GM23248 (cell line): ENCODE results near the gene RND1. TPM values are rescaled to one million over a fixed set of nuclear protein-coding genes. Genes with fewer than 3 reads are reported as not detected.
"Not testable (repeated sequence)": the region's sequence is repeated elsewhere in the genome, so short reads cannot be mapped to it uniquely, and the experiment has no call there.

Source experiments
- DNase-seq: peaks from one replicate; pipeline ENCODE4 v3.0.0-alpha.2; 2015
- H2AFZ ChIP-seq: fragments of 200-600 bp; sonication (generic); 2 replicates; pipeline ENCODE4 v1.6.1; 2016; ENCODE audit warnings: antibody characterized with exemption
- H3F3A ChIP-seq: fragments of 200-600 bp; sonication (generic); 2 replicates; pipeline ENCODE4 v1.6.1; 2016; ENCODE audit warnings: mild to moderate bottlenecking, antibody characterized with exemption, mixed run types; ENCODE audit not compliant: insufficient read depth
- H3K27ac ChIP-seq: fragments of 200-600 bp; sonication (generic); 2 replicates; pipeline ENCODE4 v1.5.1; 2016; ENCODE audit warnings: mild to moderate bottlenecking
- H3K27me3 ChIP-seq: fragments of 200-600 bp; sonication (generic); replicated peaks from 2 replicates; pipeline ENCODE4 v1.6.1; 2016; ENCODE audit warnings: mild to moderate bottlenecking; ENCODE audit not compliant: insufficient read depth
- H3K36me3 ChIP-seq: fragments of 200-600 bp; sonication (generic); 2 replicates; pipeline ENCODE4 v1.6.1; 2016; ENCODE audit warnings: low read depth, mild to moderate bottlenecking
- H3K4me1 ChIP-seq: fragments of 200-600 bp; sonication (generic); 2 replicates; pipeline ENCODE4 v1.6.1; 2016; ENCODE audit warnings: mild to moderate bottlenecking; ENCODE audit not compliant: insufficient read depth
- H3K4me2 ChIP-seq: fragments of 200-600 bp; sonication (generic); one replicate; pipeline ENCODE4 v1.6.1; 2016; ENCODE audit warnings: mild to moderate bottlenecking; ENCODE audit not compliant: unreplicated experiment
- H3K4me3 ChIP-seq: fragments of 200-600 bp; sonication (generic); 2 replicates; pipeline ENCODE4 v1.5.1; 2016; ENCODE audit warnings: mild to moderate bottlenecking
- H3K79me2 ChIP-seq: fragments of 200-600 bp; sonication (generic); 2 replicates; pipeline ENCODE4 v1.6.1; 2016; ENCODE audit warnings: mild to moderate bottlenecking; ENCODE audit not compliant: insufficient read depth
- H3K9ac ChIP-seq: fragments of 200-600 bp; sonication (generic); 2 replicates; pipeline ENCODE4 v1.6.1; 2016; ENCODE audit warnings: mild to moderate bottlenecking
- H3K9me2 ChIP-seq: fragments of 200-600 bp; sonication (generic); 2 replicates; pipeline ENCODE4 v1.6.1; 2016; ENCODE audit warnings: mixed run types, mild to moderate bottlenecking, moderate library complexity; ENCODE audit not compliant: insufficient read depth
- H3K9me3 ChIP-seq: fragments of 200-600 bp; sonication (generic); one replicate; pipeline ENCODE4 v1.6.1; 2017; ENCODE audit warnings: low read depth
- H4K20me1 ChIP-seq: fragments of 200-600 bp; sonication (generic); 2 replicates; pipeline ENCODE4 v1.6.0; 2016; ENCODE audit not compliant: insufficient read depth
- EZH2 ChIP-seq: fragments of 200-600 bp; sonication (generic); IDR thresholded peaks from 2 replicates; pipeline ENCODE4 v1.6.1; 2018; ENCODE audit warnings: antibody characterized with exemption, mild to moderate bottlenecking; ENCODE audit not compliant: insufficient read depth, poor library complexity, severe bottlenecking
- EZH2phosphoT487 ChIP-seq: fragments of 200-600 bp; sonication (generic); IDR thresholded peaks from 2 replicates; pipeline ENCODE4 v1.6.1; 2018; ENCODE audit warnings: antibody characterized with exemption, moderate library complexity, mild to moderate bottlenecking, low read depth; ENCODE audit not compliant: insufficient read depth
- WGBS, 2 experiments: methylation state at CpG; one replicate each; pipeline ENCODE4 v1.1.6; 2015 to 2017; ENCODE audit warnings: low lambda C conversion rate in 2 of 2, low coverage in 1 of 2; ENCODE audit errors: missing lambda C conversion rate in 2 of 2; 5-methylcytosine and 5-hydroxymethylcytosine counted together
- in situ Hi-C: fragments of 300-500 bp; cut with MboI; formaldehyde crosslinking; loops from 2 replicates; pipeline ENCODE4 v1.15.0; 2020
- polyA plus RNA-seq: library from polyadenylated mRNA; unstranded; fragments of >200 nt; fragmentation: Nextera tagmentation; extraction: Ambion mirVana; gene quantifications from 2 replicates; pipeline ENCODE4 v1.2.1, GENCODE V29; 2016
- total RNA-seq: library from RNA; depleted of rRNA; stranded (reverse); fragments of >200 nt; shearing (Covaris generic); gene quantifications from 2 replicates; pipeline ENCODE4 v1.2.3, GENCODE V29; 2014

RND1 gene
- total and polyA plus RNA-seq, 2 experiments from 2014 or later = 0.32 TPM; not detected in 1

DNA sequence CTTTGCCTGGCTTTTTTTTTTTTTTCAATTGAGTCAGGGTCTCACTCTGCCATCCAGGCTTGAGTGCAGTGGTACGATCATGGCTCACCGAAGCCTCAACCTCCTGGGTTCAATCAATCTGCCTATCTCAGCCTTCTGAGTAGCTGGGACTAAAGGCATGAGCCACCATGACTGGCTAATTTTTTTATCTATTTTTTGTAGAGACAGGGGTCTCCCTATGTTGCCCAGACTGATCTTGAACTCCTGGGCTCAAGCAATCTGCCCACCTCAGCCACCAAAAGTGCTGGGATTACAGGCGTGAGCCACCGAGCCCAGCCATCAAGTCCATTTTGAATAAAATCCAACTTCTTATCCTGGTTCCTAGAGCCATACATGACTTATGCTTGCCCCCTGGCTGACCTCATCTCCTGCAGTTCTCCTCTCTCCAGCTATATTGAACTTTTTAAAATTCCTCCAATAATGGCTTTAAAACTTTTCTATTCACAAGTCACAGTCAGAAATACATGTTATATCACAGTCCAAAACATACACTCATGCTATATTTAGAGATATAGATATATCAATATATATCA, 10.4 kb upstream of the RND1 start:
- no peak for TF ChIP-seq EZH2phosphoT487
- TF ChIP-seq EZH2 = no peak
- Histone ChIP-seq H3K36me3 (no peaks in the 10 kb centered on the region), H3K27me3 (peaks cover 13% of the 10 kb centered on the region), H4K20me1 (no peaks in the 10 kb centered on the region), H3K9me3 (no peaks in the 10 kb centered on the region), H3K9me2 (no peaks in the 10 kb centered on the region), H3F3A (no peaks in the 10 kb centered on the region), H3K4me3 (no peak overlapping the region), H3K4me1 (no peaks in the 10 kb centered on the region), H3K79me2 (no peaks in the 10 kb centered on the region), H3K9ac (no peak overlapping the region), H3K4me2 (no peak overlapping the region), H3K27ac (no peak overlapping the region), H2AFZ (no peak overlapping the region)
- peak; percentile 40 for DNase-seq
- WGBS, 2 experiments = 52 to 57% methylated on average over 4 of the region's 4 CpGs
- in situ Hi-C loops = no loop called here

DNA sequence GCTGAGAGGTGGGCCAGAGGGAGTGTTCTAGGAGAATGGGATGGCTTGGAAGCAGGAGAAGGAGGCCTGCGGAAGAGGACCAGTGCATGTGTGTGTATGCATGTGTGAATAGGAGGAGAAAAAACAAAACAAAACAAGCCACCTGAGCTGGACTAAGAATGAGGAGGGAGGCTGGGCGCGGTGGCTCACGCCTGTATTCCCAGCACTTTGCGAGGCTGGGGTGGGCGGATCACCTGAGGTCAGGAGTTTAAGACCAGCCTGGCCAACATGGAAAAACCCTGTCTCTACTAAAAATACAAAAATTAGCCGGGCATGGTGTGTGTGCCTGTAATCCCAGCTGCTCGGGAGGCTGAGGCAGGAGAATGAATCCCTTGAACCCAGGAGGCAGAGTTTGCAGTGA, 7.9 kb upstream of the RND1 start:
- H3K9ac ChIP-seq, H3K4me2 ChIP-seq, H3K79me2 ChIP-seq, H3K27me3 ChIP-seq, H3K9me3 ChIP-seq, DNase-seq, H3F3A ChIP-seq, H3K4me3 ChIP-seq, H3K36me3 ChIP-seq, H2AFZ ChIP-seq, H4K20me1 ChIP-seq, H3K27ac ChIP-seq, in situ Hi-C loops, H3K4me1 ChIP-seq, H3K9me2 ChIP-seq: not testable (repeated sequence)
- 74 to 77% methylated on average over 8 of the region's 8 CpGs for WGBS, 2 experiments

DNA sequence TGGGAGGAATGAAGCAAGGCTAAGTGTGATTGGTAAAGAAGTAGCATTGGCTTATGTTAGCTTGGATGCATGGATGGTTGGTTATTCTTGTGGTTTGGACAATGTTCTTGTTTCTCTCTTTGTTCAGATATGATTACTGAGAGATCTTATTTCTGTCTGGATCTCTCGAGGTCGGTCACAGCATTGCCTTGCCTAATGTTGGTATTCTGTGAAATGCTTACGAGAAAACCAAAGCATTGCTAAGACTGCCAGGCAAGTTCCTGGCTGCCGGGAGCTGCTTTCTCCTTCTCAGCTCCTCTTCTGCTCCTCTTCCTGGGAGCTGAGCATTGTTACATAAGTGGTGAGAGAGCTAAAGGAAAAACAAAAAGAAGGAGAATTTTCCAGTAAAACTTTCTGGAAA, 7.4 kb upstream of the RND1 start:
- no peaks in the 10 kb centered on the region for H4K20me1 ChIP-seq
- no peak for TF ChIP-seq EZH2phosphoT487
- no peak for TF ChIP-seq EZH2
- no peak for DNase-seq
- H3K4me1 ChIP-seq = no peaks in the 10 kb centered on the region
- H3K27me3 ChIP-seq = no peaks in the 10 kb centered on the region
- H3K9me2 ChIP-seq = no peaks in the 10 kb centered on the region
- no peak overlapping the region for H3K4me2 ChIP-seq
- no peak overlapping the region for H2AFZ ChIP-seq
- no peaks in the 10 kb centered on the region for H3K9me3 ChIP-seq
- H3K4me3 ChIP-seq = no peak overlapping the region
- 65 to 70% methylated on average over 4 of the region's 4 CpGs for WGBS, 2 experiments
- H3K27ac ChIP-seq = no peak overlapping the region
- H3K36me3 ChIP-seq = no peaks in the 10 kb centered on the region
- in situ Hi-C loops = no loop called here
- H3K79me2 ChIP-seq = no peaks in the 10 kb centered on the region
- no peaks in the 10 kb centered on the region for H3F3A ChIP-seq
- no peak overlapping the region for H3K9ac ChIP-seq

DNA sequence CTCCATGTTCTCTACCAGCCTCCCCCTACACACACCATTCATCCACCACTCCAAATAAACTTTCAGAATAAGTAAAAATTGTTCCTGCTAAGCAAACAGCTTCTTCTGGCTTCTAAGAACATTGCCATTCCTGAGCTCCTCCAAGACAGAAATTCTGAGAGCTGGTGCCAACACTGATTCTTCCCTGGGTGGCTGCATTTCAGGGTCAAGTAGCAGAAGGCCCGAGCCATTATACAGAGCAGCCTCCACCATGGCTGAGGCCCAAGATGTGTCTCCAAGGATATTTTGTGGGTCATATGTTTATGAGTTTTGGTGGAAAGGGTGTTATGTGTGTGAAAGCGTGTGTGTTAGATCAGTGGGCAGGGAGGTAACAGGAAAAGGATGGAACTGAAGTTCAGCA, 3.5 kb upstream of the RND1 start:
- H3K9ac ChIP-seq = no peak overlapping the region
- H3K9me2 ChIP-seq = no peaks in the 10 kb centered on the region
- H3K9me3 ChIP-seq = no peaks in the 10 kb centered on the region
- no peak for DNase-seq
- in situ Hi-C loops = no loop called here
- no peak overlapping the region for H3K4me3 ChIP-seq
- no peak overlapping the region for H2AFZ ChIP-seq
- no peak overlapping the region for H3K4me2 ChIP-seq
- 28 to 35% methylated on average over 2 of the region's 2 CpGs for WGBS, 2 experiments
- no peak overlapping the region for H3K27ac ChIP-seq
- no peaks in the 10 kb centered on the region for H3K36me3 ChIP-seq
- no peaks in the 10 kb centered on the region for H4K20me1 ChIP-seq
- TF ChIP-seq EZH2phosphoT487 (no peak), EZH2 (no peak)
- no peaks in the 10 kb centered on the region for H3K4me1 ChIP-seq
- H3K27me3 ChIP-seq = peaks cover 11% of the 10 kb centered on the region; the same call in 1 of the 2 replicates
- no peaks in the 10 kb centered on the region for H3K79me2 ChIP-seq
- no peaks in the 10 kb centered on the region for H3F3A ChIP-seq

DNA sequence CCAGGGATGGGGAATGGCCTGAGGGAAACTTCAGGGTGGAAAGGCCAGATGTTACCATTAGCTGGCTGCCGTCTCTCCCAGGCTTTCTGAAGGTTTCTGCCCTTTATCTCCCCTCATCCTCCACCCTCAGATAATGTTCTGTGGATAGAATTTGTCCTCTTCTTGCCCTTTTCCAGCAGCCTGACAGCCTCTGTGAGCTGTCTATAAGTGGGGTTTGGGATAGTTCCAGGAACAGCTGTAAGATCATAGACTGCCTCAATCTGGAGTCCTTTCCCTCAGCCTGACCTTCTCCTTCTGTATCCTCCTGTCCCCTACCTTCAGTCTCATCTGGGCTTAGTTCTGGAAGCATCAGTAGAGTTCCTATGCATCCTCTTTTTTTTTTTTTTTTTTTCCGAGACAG, 2.8 kb upstream of the RND1 start:
- Histone ChIP-seq H3K4me3 (no peak overlapping the region), H3K9ac (no peak overlapping the region), H3K27ac (no peak overlapping the region), H3K4me2 (no peak overlapping the region), H3K9me3 (no peaks in the 10 kb centered on the region), H3K27me3 (peaks cover 19% of the 10 kb centered on the region), H3K4me1 (no peaks in the 10 kb centered on the region), H3K36me3 (no peaks in the 10 kb centered on the region), H3K79me2 (no peaks in the 10 kb centered on the region), H4K20me1 (no peaks in the 10 kb centered on the region), H3K9me2 (no peaks in the 10 kb centered on the region), H2AFZ (no peak overlapping the region), H3F3A (no peaks in the 10 kb centered on the region)
- 87 to 96% methylated on average over 2 of the region's 2 CpGs for WGBS, 2 experiments
- no peak for DNase-seq
- in situ Hi-C loops = no loop called here
- TF ChIP-seq EZH2 (no peak), EZH2phosphoT487 (no peak)
